HL-60/S4 treated with retinoic acid at 250 ng/mL for 4 days and 3 days (cell line): Measurements from ENCODE around the gene PLCH2.
"Not testable (repeated sequence)": the region's sequence is repeated elsewhere in the genome, so short reads cannot be mapped to it uniquely, and the experiment has no call there.

Source experiments
- in situ Hi-C: fragments of 300-500 bp; cut with MboI; formaldehyde crosslinking; loops from 2 replicates; pipeline ENCODE4 v1.7.0; 2022; ENCODE audit warnings: low sequenced_read_pairs

Gene PLCH2

DNA sequence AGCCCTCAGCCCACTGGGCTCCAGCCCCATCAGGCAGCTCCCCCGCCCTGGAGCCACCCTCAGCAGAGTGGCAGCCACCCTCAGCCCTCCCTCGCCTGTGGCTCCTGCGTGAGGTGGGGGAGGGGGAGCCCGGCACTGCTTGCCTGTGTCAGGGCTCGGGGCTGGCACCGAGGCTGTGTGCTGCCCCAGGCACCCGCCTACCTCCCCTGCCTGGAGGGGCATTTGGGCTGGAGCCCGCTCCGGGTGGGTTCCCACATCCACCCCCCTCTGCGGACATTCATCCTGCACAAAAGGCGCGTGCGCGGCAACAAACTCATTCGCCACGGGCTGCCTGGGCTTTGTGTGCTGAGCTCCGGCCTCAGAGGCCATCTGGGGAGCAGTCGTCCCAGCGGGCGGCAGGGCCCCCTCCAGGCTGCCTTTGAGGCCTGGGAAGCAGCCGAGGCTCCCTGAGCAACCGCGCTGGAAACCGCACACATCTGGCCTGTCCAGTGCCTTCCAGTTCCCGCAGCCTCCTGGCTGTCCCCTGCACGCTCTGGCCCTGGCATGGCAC is 67.5 kb downstream of the PLCH2 start:
- in situ Hi-C loops = no loop called here

DNA sequence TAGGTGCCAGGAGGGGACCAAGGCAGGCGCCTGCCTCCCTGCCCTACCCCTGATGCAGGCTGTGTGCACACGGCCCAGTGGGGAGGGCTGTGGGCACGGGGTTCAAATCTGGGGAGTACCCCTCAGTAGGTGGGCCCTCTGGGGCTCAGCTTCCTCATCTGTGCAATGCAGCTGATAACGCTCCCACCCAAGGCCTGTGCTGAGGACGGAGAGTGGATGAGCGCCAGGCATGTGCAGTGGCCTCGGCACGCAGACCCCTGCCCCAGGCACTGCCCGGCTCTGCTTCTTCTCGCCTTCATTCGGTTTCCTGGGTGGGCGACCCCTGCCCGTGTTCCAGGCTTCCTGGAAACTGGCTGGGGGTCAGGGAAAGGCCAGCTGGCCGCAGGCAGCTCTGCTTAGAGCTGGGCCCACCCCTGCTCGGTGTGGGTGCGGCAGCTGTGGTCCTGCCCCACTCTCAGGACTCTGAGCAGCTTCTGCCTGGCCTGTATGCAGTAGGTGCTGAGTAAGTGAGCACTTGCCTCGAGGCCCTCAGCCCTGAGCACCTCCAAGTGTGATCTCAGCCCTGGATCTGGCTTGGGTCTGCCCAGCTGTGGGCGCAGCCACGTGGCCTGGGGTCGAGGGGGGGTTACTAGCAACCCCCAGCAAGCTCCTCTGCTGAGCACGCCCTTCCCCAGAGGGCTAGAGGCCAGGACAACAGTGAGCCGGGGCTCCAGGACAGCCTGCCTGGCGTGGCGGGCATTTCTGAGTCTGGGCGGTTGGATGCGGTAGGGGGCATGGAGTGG is 68.2 kb downstream of the PLCH2 start:
- in situ Hi-C loops = no loop called here

DNA sequence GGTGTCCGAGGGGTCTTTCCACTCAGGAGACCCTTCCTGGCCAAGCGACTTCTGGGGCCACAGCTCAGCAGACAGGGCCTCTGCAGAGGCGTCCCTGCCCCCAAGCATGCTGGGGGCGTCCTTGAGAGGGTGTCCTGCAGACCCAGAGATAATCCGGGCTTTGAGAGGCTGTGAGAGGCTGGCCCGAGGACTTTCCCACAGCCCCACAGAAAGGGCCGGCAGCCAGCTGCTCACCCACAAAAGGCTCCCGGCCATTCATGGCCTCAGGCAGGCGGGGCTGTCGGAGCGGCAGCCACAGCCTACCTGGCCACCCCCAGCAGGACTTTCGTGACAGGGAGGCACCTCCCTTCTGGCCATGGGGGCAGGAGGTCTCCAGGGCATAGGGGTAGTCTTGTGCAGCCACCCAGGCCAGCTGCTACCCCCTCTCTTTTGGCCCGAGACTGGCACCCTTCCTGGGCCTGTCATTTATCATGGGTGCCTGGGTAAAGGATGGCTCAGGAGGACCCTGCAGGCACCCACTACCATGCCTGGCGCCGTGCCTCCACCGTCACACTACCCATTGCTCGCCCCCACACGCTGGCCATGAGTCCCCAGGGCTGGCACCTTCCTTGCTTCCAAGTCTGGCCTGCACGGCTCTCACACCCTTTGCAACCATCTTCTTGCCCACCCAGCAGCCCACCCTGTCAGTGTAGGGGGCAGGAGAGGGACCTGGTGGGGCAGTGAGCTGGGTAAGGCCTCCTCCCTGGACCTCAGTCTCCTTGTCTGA is 69.0 kb downstream of the PLCH2 start:
- in situ Hi-C loops = no loop called here

DNA sequence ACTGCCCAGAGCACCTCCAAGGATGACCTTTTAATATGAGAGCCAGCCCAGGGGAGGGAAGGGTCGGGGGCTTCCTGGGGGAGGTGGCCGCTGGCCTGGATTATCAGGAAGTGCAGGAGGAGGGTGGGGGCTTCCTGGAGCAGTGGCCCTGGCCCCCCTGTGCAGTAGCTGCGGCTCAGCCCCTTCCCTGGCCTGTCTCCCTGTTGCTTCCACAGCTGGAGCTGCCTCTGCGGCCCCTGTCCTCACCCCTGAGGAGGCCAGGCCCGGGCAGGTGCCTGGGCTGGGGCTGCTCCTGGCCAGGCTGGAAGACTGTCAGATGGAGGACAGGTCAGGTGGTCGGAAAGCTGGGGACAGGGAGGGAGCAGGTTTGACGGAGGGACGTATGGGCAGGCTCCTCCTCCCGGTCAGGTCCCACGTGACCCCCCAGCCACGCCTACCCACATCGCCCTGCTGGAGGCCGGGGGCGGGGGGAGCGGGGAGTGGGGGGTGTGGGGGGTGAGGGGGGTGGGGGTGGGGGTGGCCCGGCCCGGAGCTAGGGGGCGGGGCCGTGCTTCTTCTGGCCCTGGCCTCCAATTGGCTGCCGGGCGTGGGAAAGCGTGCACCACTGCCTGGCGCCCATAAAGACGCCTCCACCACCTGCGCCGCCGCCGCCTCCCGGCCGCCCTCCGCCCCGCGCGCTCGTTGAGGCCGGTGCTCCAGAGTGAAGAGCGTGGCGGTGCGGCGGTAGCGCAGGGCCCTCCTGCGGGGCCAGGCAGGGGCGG is 69.8 kb downstream of the PLCH2 start:
- in situ Hi-C loops = no loop called here

- in situ Hi-C loops = no loop called here
These were observed 70.6 kb downstream of the PLCH2 start for GRCh38 chr1:2546515-2547209.

DNA sequence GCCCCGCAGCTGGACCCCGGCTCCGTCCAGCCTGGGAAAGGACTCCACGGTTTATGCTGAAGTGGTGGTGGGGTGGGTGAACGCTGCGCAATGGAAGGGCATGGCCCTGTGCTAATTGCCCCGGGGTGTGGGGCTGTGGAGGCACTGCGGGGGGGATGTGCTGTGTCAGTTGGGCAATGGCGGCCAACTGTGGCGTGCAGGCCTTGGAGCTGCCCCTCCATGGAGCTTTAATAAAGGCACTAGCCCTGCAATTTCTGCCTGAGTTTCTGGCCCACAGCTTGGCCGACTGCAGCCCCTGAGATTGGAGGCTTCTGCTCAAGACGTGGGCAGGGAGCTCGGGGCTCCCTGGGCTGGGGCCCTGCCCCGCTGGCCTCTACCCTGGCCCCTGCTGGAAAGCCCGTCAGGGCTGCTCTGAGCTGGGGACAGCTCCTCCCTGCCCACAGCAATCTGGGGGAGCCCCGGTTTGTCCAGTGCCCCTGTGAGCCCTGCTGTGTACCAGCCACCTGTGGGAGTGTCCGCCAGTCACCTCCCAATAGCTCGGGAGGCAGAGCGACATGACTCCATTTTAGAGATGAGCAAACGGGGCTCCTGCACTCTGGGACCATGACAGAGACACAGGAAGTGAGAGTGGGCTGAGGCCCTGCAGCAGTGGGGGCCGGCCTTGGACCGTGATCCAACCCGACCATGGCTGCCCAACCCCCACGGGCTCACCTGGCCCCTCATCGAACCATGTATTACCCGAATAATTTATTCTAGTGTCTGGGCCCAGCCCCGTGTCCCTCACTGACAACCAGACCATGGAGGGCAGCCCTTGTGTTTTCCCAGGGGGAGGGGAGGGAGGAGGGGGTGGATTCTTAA is 71.3 kb downstream of the PLCH2 start:
- in situ Hi-C loops = no loop called here

DNA sequence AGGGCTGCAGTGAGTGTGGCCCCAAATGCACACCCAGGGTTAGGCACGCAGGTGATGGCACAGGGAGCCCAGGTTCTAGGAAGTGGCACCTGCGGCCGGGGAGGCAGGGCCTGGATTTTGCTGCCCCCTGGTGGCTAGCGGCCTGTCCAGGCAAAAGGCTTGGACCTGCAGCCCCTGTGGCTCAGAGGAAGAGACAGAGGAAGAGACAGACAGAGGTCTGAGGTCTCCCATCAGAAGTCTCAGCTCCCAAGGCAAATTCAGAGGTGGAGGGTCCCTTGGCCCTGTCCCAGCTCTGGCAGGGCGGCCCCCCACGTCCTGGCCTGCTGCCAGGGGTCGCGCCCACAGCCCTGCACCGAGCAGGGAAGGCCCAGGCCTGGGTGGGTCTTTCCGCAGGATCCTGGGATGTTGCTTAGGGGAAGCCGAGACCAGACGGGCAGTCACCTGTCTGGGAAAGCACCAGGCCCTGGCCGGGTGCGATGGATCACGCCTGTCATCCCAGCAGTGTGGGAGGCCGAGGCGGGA is 72.0 kb downstream of the PLCH2 start:
- in situ Hi-C loops = no loop called here

GRCh38 chr1:2549367-2550029 is 73.4 kb downstream of the PLCH2 start:
- in situ Hi-C loops = not testable (repeated sequence)

- in situ Hi-C loops = not testable (repeated sequence)
These were observed 74.3 kb downstream of the PLCH2 start for GRCh38 chr1:2550309-2550861.

GRCh38 chr1:2551544-2551943 is 75.5 kb downstream of the PLCH2 start:
- in situ Hi-C loops = not testable (repeated sequence)

GRCh38 chr1:2552189-2552588 is 76.1 kb downstream of the PLCH2 start:
- in situ Hi-C loops = no loop called here

DNA sequence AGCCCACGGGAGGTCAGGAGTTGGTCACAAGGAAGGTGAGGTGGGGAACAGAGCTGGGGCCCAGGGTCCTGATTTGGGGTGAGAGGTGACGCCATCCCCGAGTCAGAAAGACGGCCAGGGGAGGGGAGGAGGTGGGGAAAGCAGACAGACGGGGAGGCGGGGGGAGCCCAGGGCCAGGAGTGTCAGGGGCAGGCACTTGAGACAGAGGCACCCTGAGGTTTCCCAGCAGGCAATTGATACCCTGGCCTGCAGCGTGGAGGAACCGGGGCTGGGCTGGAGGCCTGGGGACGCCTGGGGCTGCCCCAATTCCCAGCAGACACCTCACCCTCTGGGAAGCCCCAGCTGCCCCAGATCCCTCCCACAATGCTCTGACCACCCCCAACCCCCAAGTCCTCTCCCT is 77.0 kb downstream of the PLCH2 start:
- in situ Hi-C loops = not testable (repeated sequence)

- in situ Hi-C loops = no loop called here
These were observed 78.0 kb downstream of the PLCH2 start for GRCh38 chr1:2553871-2554620.

- in situ Hi-C loops = no loop called here
These were observed 78.7 kb downstream of the PLCH2 start for GRCh38 chr1:2554621-2555387.
